HG03066 (cell line): ENCODE data around the gene HSPB6.
"Not testable (repeated sequence)": the region's sequence is repeated elsewhere in the genome, so short reads cannot be mapped to it uniquely, and the experiment has no call there.

ENCODE experiments used
- ATAC-seq: cut with Tn5 transposase; IDR thresholded peaks from one replicate; pipeline ENCODE4 v1.9.1; 2021; ENCODE audit warnings: low read depth; ENCODE audit not compliant: unreplicated experiment

Gene HSPB6

GRCh38 chr19:35756377-35757230, at the start of gene HSPB6:
TSS of gene HSPB6 (minus strand) at chr19:35757029. CDS start at chr19:35757008, 21 bp downstream.
- no peak for ATAC-seq

GRCh38 chr19:35806597-35806996, 49.8 kb upstream of the HSPB6 start:
- no peak for ATAC-seq

- no peak for ATAC-seq
Observed at GRCh38 chr19:35805526-35806102, 48.8 kb upstream of the HSPB6 start.

- ATAC-seq: no peak
Observed at GRCh38 chr19:35801828-35802227, 45.0 kb upstream of the HSPB6 start.

GRCh38 chr19:35797663-35798062, 40.8 kb upstream of the HSPB6 start:
- no peak for ATAC-seq

GRCh38 chr19:35796645-35797542, 40.1 kb upstream of the HSPB6 start:
- no peak for ATAC-seq

GRCh38 chr19:35795564-35795963, 38.7 kb upstream of the HSPB6 start:
- not testable (repeated sequence) for ATAC-seq

GRCh38 chr19:35793381-35794165, 36.7 kb upstream of the HSPB6 start:
- no peak for ATAC-seq

- ATAC-seq: no peak
Observed at GRCh38 chr19:35792888-35793287, 36.1 kb upstream of the HSPB6 start.

GRCh38 chr19:35792312-35792711, 35.5 kb upstream of the HSPB6 start:
- ATAC-seq: no peak

GRCh38 chr19:35791814-35792279, 35.0 kb upstream of the HSPB6 start:
- no peak for ATAC-seq

- ATAC-seq: no peak
Observed at GRCh38 chr19:35790981-35791813, 34.4 kb upstream of the HSPB6 start.

GRCh38 chr19:35789978-35790944, 33.4 kb upstream of the HSPB6 start:
- ATAC-seq: no peak

- no peak for ATAC-seq
Observed at GRCh38 chr19:35789195-35789977, 32.6 kb upstream of the HSPB6 start.

- ATAC-seq: no peak
Observed at GRCh38 chr19:35788205-35788960, 31.6 kb upstream of the HSPB6 start.

GRCh38 chr19:35787227-35787799, 30.5 kb upstream of the HSPB6 start:
- ATAC-seq: no peak
